Measurements from ENCODE around the gene APP.
"Not testable (repeated sequence)": the region's sequence is repeated elsewhere in the genome, so short reads cannot be mapped to it uniquely, and the experiment has no call there.

The APP gene

DNA sequence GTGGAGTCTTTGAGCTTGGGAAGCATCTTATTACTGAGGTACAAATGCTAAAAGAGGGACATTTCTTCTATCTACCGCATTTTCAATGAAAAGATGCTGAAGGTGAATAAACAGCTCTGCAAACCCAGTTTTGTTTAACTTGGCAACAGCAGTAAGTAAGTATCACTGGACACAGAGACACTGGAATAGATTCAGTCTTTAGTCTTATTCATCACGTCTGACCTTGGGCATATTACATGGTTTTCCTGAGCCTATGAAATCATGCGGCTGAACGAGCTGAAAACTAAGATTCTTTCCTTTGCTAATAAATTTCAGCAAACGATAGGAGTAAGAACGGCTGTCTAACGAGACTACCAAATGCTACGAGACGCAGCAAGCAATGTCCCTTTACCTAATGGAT lies 228.4 kb downstream of the APP start:
- no peak for DNase-seq (ENCODE audit: low read depth in 2 of 2)

DNA sequence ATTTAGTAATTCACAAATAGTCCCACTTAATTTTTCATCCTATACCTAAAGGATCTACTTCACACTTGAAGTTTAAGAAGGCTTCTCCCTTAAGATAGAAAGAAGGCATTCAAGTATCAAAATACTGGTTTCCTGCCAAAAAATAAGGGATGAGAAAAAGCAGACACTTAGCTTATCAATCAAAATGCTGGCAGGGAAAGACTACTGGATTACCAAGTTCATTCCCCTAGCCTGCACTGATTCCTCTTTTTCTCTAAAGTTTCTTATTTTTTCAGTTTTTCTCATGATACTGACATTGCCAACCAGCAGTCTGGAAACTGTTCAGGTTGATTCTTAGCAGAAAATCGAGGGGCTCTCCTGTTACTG lies 231.2 kb downstream of the APP start:
- no peak for DNase-seq (ENCODE audit: low read depth in 2 of 2)

DNA sequence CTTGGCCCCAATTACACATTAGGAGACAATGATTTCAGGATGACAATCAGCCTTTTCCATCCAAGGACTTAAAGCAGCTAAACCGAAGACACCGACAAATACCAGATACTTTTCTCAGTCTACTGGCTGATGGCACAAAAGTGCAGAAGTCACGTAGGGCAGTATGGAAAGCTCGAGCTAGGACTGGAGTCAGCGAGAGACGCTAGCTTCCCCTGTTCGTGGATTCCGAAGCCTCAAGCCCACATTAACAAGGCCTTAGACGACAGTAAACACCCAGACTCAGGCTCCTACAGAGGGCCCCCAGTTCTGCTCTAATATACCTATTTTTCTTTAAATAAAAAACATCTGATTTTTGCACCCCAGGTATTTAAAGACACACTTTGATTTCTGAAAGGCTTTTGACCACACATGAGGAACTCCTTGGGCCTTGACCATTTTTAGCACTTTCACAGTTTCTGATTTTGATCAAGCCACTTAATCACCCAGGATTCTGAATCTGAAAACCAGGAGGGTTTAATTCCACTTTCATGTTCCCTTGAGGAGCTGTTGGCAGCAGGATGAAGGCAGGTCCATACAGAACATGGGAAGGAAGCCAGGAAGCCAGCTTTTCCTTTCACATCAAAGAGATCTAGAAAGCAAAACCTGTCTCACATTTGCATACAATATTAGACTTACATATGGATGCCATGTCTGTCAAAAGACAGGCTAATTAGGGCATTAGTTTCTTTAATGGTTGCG lies 231.7 kb downstream of the APP start:
- no peak for DNase-seq (ENCODE audit: low read depth in 2 of 2)

DNA sequence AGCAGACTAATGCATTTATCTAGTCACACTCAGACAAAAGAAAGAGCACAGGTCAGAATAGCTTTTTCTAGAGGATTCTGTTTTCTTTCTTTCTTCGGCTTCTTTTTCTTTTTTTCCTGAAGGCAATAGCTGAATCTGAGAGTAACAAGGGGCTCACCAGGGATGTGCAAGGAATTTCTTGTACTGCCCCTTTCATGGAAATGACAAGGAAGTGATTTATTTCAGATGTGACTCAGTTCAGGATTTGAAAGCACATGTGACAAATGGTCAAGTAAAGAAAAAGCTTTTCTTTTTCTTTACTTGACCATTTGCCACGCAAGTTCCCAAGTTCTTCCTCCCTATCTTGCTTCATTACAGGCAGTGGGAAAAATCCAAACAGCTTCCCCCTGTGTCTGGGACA lies 233.8 kb downstream of the APP start:
- no peak for DNase-seq (ENCODE audit: low read depth in 2 of 2)

DNA sequence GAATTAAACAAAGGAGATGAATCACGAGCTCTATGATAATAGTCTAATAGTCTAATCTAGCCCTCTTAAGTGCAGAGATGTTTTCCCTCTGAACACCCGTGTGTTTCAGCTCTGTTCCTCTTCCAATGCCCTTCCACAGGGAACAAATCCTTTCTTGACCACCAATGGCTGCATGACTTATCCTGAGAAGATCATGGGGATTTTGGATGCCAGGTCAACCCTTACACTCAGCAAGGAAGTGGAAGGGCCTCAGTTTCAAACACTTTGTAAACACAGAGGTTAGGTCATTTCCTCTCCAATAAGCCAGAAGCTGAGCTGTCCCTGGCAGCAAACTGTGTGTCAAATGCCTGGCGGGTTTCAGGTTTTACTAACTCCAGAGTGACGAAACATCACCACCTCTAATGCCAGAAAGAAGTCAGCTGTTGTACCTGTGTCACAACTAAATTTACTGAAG lies 235.8 kb downstream of the APP start:
- DNase-seq (ENCODE audit: low read depth in 2 of 2), result no peak

DNA sequence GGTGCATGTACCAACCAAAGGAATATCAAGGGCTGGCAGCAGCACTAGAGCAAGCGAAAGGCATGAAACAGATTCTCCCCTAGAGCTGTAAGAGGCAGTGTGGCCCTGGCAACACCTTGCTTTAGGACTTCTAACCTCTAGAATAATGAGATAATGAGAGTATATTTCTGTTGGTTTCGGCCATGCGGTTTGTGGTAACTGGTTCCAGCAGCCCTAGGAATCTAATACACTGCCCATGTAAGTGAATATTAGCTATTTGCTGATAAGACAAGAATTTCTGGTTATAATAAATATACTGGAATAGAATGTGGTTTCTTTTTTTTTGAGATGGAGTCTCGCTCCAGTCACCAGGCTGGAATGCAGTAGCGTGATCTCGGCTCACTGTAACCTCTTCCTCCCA lies 236.4 kb downstream of the APP start:
- DNase-seq (ENCODE audit: low read depth in 2 of 2), result no peak

DNA sequence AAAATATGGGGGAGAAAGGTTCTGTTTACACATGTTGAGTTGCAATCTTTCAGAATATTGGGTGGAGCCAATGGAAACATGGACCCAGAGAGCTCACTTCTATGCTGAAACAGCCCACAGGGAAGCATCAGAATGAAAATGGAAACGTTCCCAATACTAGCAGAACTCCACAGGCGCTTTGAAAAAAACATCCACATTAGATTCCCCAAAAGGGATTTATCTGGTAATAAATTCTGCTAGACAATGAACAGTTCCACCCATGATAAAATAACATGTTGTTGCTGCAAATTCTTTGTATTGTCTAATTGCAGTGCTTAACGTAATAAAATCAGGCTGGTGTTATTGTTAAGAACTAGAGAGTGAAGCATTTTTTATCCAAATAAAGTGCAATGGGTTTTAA lies 238.8 kb downstream of the APP start:
- DNase-seq (ENCODE audit: low read depth in 2 of 2), result no peak

DNA sequence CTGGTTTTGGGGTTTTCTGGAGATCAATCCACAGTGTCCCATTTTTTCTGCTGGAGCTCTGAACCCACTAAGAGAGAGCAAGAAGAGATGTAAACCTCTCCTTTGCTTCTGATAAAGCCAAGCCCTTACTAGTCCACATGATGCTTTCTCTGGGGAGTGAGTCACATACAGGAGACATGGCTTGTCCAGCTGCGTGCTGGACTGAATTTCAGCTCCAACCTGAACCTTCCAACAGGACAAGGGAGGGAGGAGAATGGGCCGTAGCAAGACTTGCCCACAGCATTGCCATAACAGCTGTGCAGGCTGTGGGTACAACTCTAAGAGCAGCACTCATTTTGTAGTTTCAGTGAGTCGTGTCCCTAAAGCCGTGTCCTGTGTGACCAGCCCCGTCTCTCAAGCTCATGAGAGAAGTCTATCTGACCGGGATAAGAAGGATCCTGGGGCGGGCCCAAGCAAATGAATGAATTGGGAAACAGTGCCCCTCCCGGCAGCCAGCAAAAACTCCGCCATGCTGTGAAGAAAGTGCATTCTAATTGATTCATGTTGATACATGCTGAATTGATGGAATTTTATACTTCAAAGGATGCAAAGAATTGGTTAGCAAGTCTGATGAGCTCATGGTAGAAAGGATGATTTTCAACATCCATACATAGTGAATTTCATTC lies 240.6 kb downstream of the APP start:
- DNase-seq (ENCODE audit: low read depth in 2 of 2), result no peak

DNA sequence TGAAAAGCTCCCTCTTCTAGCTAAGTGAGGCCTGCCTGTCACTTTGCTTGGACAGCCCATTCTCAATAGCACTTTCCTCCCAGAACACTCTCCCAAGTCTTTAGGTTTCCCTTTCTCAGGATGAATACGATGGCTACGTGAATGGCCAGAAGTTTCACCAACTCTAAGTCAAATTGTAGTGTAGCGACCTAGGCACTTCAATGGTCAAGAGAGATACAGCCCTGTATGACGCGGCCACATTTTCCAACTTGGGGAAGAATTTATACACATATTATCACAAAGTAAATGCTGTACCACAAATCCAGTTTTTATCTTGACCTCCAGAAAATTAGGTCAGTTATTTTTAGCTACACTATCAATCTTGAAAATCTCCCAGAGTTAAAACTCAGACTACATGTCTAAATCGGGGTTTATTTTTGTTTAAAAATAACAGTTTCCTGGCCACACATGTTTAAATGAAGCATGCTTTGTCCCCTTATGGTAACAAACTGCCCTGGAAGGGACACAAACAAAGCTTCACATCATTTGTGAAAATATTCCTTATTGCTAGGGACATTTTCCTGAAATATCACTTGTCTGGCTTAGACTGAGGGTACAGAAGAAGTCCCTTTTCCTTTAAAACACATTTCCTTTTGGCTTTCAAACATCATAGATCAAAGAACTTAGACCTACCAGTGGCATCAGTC lies 243.2 kb downstream of the APP start:
- no peak for DNase-seq (ENCODE audit: low read depth in 2 of 2)

DNA sequence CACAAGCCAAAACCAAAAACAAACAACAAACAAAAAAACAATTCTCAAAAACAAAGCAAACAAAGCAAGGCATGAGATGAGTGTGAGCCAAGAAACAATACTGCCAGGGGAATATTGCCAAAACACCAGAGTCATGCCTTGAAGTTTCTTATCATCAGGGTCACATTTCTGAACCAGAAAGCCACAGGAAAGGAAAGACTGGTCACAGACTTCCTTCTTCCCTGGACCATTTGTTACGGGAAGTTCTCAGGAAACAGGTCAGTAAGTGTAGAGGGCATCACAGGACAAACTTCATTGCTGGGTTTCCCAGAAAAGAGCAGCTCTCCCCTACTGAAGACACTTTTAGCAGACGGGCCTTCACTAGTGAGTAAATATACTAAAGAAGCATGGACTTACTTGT lies 244.6 kb downstream of the APP start:
- no peak for DNase-seq (ENCODE audit: low read depth in 2 of 2)

DNA sequence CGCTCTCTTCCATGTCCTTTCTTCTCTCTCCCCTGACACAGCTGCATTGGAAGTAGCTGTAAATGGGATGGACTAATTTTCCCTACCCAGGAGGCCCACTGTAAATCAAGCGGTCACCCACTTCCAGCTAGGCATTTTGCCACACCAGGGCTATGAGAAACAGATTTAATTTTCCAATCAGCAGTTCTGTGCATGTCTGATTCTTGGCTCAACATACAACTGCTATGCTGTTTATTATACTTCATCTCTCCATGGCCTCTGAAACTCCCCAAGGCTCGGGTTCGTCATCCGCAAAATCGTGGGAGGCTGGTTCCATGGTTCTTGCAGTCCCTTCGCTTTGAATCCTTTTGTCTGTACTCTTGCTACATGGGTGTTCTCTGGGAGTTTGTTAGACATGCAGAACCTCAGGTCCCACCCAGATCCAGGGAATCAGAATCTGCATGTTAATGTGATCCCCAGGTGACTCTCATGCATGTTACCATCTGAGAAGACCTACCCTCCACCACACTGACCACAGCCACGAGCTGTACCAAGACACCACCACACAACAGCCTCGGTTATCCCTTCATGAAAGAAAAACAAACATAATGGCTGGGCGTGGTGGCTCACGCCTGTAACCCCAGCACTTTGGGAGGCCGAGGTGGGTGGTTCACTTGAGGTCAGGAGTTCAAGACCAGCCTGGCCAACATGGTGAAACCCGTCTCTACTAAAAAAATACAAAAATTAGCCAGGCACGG lies 245.3 kb downstream of the APP start:
- DNase-seq (ENCODE audit: low read depth in 2 of 2), result no peak

DNA sequence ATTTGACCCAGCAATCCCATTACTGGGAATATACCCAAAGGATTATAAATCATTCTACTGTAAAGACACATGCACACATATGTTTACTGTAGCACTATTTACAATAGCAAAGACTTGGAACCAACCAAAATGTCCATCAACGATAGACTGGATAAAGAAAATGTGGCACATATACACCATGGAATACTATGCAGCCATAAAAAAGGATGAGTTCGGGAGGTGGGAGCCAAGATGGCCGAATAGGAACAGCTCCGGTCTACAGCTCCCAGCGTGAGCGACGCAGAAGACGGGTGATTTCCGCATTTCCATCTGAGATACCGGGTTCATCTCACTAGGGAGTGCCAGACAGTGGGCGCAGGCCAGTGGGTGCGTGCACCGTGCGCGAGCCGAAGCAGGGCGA lies 252.4 kb downstream of the APP start:
- not testable (repeated sequence) for DNase-seq (ENCODE audit: low read depth in 2 of 2)

DNA sequence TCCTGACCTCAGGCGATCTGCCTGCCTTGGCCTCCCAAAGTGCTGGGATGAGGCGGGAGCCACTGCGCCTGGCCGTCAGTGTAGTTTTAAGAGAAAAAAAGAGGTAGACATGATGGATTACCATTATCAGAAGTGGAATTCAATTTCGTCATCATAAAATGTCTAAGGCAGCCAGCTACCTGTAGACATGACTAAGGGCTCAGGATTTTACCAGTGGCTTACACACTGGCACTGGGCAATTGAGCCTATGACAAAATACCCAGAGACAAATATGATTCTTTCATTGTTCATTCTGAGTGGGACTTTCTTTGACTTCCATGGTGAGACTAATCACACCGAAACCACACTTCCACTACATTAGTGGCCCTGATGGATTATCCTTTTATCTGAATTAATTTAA lies 254.3 kb downstream of the APP start:
- no peak for DNase-seq (ENCODE audit: low read depth in 2 of 2)

DNA sequence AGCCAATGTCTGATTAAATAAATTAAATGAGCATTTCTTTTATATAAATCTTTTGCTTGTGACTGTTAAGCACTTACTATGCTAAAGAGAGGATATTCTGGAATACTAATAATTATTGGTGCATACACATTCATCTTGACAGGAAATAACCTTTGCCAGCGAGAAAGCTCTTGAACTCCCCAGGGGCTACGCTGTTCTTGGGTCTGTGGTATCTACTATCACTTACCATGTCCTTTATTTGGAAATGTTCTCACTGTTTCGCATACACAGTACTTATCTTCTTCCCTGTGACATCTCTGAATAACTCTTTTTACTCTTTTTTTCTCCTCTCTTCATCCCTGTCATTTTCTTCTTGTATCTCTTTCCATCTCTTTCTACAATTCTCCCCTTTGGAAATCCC lies 257.1 kb downstream of the APP start:
- no peak for DNase-seq (ENCODE audit: low read depth in 2 of 2)

DNA sequence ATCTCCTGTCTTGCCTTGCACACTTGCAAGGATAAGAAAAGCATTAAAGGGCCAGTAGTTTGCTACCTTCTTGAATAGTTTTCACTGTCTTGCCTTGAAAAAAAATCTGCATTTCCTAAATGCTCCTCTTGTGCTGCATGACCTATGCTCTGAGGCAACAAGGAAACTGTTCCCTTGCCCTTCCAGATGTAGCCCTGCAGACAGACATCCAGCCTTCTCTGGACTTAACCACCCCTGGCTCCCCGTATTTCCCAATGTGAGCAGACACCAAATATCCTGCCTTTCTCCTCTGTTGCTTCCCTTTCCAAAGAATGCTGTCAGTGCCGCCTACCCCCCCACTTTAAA lies 258.2 kb downstream of the APP start:
- no peak for DNase-seq (ENCODE audit: low read depth in 2 of 2)

DNA sequence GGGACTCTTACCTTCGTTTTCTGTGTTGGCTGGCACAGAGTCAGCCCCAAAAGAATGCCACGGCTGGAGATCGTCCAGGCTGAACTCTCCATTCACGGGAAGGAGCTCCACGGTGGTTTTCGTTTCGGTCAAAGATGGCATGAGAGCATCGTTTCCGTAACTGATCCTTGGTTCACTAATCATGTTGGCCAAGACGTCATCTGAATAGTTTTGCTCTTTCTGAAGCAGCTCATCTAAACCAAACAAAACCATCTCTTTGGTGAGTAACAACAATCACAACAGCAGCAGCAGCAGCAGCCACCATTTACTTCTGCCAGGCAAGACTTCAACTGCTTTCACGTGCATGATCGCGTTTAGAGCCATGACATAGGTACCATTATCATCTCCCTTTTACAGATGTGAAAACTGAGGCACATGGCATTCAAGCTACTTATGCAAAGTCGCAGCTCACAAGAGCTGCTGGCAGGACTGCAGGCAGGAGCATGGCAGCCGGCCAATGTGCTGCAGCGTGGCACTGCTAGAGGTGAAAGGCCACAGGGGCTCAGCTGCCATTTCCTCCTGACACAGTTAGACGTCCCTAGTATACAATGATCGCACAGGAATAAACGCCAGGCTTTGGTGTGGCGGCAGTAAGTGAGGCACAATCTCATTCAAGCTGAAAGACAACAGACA lies 258.7 kb downstream of the APP start:
- DNase-seq (ENCODE audit: low read depth in 2 of 2), result no peak

DNA sequence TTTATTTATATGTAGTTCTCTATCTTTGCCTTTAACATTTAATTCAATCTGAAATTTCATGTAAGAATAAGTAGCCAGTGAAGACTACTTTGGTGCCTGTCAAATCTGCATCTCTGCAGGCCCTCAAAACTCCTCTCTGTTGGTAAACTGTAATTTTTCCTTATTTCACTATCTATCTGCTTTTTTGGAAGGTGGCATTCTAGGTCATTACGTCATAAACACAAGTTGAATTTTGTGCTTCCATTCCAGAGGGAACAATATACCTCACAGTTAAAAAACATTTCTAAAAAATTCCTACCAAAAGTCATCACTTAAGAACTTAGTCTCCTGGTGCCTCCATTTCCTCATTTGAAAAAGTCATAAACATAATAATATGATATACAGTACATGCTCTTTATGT lies 259.8 kb downstream of the APP start:
- no peak for DNase-seq (ENCODE audit: low read depth in 2 of 2)

DNA sequence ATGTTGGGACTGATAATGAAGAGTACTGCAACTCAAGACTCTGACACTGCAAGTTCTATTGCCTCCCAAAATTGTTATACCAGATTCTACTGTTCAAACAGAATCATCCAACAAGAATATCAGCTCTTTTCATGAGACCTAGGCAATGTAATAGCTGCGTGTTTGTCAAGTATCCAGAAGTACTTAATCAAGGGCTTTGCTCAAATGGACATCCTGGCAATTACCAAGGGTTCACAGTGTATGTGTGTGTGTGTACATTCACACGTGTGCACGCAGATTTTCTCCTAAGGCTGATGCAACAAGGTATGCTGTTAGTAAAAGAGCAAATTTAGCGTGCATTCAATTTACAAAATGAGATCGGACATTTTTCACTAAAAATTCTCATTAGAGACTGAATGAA lies 261.2 kb downstream of the APP start:
- no peak for DNase-seq (ENCODE audit: low read depth in 2 of 2)

DNA sequence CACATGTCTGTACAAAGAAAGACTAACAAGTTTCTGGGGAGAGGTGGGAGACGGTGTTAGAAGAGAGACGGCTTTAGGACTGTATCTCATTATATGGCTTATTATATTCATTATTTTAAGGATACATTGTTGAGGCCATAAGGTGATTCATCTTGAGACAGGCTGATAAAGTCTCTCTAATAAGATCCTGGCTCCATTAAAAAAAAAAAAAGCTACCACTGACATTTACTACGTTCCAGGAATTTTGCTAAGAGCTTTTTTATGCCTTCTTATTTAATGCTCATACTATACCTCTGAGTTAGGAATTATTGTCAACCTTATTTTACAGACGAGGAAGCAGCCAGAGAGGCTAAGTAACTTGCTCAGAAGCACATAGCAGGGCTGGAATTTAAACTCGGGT lies 262.1 kb downstream of the APP start:
- DNase-seq (ENCODE audit: low read depth in 2 of 2), result no peak

DNA sequence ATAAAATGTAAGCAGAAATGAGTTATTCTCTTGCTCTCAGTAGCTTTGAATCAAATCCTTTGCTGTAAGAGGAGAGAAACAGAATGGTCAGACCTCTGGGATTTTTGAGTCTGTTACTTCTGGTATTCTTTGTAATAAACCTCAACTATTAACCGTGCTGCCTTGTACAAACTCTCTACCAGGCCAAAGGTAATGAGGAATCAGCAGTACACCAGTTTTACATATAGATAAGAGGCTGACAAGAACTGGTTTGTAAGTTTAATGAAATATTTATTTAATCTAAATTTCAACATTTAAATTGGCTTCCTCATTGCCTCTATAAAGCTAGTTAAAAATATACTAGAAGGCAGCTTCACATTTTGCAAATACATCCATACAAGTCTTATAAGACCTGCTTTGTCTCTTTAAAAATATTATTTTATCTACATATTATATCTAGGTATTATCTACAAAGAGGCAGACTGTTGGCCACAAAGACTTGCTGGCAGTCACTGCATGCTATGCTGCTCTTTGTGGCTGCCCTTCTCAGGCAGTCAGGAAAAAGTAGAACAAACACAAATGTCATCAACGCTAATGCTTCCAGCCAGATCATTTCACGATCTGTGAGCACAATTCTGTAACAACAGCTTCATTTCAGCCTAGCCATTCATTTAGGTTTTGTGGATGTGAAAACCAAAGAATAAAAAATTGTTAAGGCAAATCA lies 262.8 kb downstream of the APP start:
- no peak for DNase-seq (ENCODE audit: low read depth in 2 of 2)

DNA sequence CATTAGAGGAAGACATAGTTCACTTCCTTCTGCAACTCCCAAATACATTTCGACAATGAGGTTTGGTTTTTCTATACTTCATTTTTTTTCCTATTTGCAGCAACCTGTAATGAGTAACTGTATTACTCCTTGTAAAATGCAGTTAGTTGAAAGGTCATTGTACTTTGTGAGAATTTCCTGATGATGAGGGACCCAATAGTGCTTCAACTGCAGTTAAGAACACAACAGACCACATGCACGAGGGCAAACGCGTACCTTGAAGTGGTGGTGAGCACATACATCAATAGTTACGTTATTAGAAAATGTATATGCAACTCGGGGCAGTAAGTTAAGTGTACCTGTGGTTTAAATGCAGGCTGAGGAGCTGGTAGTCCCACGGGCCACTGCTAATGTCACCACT lies 264.0 kb downstream of the APP start:
- DNase-seq (ENCODE audit: low read depth in 2 of 2), result no peak

Data from stimulated activated CD8-positive, alpha-beta memory T cell treated with anti-CD3 and anti-CD28 coated beads, Interleukin-15, amount 100 ng/mL, for 4 hours (primary cell).